Stimulated activated CD8-positive, alpha-beta memory T cell treated with anti-CD3 and anti-CD28 coated beads, Interleukin-15, amount 100 ng/mL, for 4 hours (primary cell): Measurements from ENCODE around the gene PLCB1.

Experiments used
- DNase-seq, 2 donors: peaks; one replicate each; pipeline ENCODE4 v3.0.0-alpha.2; 2020; ENCODE audit warnings: low read depth in 2 of 2

The PLCB1 gene

DNA sequence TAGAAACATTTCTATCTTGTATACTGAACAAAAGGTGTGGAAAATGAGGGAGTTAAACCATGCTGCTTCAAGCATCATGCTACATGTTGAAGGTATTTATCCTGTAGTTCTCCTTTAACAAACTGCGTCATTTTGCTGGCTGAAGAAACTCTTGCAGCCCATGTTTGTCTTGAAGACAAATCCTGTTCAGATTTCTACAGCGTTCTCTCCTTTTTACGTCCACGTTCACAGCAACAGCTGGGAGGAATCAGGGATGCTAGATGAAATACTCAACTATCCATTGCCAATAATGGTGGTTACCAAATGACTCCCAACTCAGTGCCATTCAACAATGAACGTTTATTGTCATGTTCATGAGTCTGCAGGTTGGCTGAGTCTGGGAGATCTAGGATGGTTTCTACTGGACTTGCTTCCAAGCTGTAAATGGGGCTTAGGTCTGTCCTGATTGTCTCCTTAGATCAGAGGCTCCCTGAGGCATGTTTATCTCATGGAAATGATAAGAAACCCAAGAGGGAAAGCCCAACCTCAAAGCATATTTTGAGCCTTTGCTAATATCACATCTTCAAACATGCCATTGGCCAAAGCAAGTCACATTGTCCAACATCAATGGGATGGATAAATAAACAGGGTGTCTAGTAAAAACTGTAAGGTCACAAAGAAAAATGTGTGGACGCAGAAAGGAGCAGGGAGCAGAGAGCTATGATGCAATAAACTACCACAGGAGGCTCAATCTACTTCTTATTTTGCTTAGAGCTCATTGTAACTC, 2.7 kb upstream of the PLCB1 start:
- no peak for DNase-seq

- DNase-seq = no peak
Observed at GRCh38 chr20:8130840-8131526, 1.1 kb upstream of the PLCB1 start.

DNA sequence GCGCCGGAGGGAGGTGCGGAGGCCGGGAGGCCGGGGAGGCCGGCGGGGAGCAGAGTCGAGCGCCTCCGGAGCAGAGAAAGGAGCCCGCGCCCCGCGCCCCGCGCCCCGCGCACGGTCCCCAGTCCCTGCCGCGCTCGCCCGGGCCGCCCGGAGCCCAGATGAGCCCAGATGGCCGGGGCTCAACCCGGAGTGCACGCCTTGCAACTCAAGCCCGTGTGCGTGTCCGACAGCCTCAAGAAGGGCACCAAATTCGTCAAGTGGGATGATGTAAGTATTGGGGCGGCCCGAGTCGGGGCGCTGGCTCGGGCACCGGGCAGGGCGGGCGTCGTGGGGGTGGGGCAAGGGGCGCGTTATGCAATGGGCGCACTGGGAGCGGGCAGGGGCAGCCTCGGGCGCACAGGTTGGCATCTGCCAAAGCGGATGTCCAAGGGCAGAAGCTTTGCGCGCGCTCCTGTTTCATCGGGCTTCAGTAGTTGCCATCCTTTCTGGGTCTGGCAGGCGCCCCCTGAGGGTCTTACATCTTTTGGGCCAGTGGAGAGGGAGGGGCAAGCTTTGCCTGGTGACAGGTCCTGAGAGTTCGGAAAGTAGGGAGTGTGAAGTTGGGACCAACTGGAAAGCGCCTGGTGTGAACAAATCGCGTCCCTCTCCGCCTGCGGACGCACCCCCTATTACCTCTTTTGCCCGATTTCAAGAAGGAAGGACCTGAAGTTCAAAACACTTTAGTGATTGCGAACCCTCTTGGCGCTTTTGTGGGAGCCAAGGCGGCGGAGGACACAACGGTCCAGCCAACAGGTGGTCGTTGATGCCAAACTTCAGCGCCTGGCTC, 631 bp downstream of the PLCB1 start:
- no peak for DNase-seq

GRCh38 chr20:8133310-8133768, 1.3 kb downstream of the PLCB1 start:
- no peak for DNase-seq

- no peak for DNase-seq
Observed at GRCh38 chr20:8133851-8134451, 1.9 kb downstream of the PLCB1 start.

GRCh38 chr20:8139899-8140298, 7.8 kb downstream of the PLCB1 start:
- no peak for DNase-seq

- no peak for DNase-seq
Observed at GRCh38 chr20:8143474-8143873, 11.4 kb downstream of the PLCB1 start.

- DNase-seq = no peak
Observed at GRCh38 chr20:8144282-8145245, 12.5 kb downstream of the PLCB1 start.

- DNase-seq = no peak
Observed at GRCh38 chr20:8145246-8146168, 13.4 kb downstream of the PLCB1 start.

- no peak for DNase-seq
Observed at GRCh38 chr20:8147476-8147875, 15.4 kb downstream of the PLCB1 start.

DNA sequence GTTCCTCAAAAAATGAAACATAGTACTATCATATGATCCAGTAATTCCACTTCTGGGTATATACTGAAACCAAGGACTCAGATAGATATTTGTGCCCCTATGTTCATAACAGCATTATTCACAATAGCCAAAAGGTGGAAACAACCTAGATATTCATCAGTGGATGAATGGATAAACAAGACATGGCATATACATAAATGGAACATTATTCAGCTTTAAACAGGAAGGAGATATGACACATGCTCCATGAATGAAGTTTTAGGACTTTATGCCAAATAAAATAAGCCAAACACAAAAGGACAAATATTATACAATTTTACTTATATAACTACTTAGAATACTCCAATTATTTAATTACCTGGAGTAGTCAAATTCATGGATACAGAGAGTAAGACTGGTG, 16.4 kb downstream of the PLCB1 start:
- DNase-seq = no peak

GRCh38 chr20:8150591-8150990, 18.5 kb downstream of the PLCB1 start:
- no peak for DNase-seq

DNA sequence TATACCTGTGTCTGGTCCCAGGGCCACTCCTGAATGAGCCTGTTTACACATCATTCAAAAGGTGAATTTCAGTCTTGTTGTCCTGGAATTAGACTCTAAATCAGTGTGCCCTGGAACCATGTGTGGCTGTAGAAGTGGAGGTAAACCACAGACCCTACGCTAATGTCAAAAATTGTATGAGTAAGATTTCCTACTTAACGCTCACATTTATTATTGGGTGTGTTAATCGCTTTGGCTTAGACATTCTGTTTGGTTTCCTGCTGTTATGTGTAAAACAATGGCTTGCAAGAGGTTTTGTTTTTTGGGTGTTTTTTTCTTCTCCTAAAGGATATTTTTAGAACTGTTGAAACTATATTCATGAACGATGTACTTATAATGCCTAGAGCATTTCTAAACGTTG, 19.3 kb downstream of the PLCB1 start:
- DNase-seq = no peak

- no peak for DNase-seq
Observed at GRCh38 chr20:8152183-8152582, 20.1 kb downstream of the PLCB1 start.

- DNase-seq = no peak
Observed at GRCh38 chr20:8152847-8153246, 20.8 kb downstream of the PLCB1 start.

- DNase-seq = no peak
Observed at GRCh38 chr20:8153281-8153908, 21.3 kb downstream of the PLCB1 start.

- no peak for DNase-seq
Observed at GRCh38 chr20:8154638-8155037, 22.6 kb downstream of the PLCB1 start.

DNA sequence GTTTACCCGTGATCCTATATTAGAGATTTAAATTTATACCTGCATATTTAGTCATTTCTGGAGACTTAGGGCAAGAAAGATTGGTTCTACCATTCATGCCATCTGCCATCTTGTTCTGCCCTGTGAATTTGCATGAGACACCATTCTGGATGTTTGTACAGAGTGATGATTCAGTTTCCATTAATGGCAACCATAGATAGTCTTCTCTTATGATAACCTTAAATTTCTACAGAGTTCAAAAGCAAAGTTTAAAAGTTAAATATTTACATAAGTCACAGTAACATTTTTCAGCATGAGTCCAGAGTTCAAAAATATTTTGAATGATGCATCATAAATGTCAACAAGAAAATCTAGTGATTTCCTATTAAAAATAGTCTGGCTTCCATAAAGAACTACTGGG, 23.2 kb downstream of the PLCB1 start:
- no peak for DNase-seq

DNA sequence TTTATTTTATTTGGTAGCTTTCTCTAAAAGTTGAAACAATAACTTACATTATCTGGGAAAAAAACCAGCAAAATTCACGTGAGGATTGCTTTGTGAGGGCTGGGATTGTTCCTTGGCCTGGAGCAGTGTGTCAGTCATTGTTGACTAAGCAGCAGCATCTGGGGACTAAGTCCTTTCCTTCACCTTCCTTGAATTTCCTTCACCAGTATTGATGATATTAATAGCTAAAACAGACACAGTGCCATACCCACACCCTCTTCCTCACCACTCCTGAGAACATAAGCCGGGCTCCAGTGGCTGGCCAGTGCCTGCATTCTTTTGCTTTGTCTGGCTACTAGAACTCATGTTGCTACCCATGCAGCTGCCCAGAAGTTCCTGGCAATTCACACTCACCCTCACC, 23.7 kb downstream of the PLCB1 start:
- no peak for DNase-seq
